Esophagus squamous epithelium (tissue), 5 donors: Measurements from ENCODE around the gene TMEM72. TPM values are rescaled to one million over a fixed set of nuclear protein-coding genes. Genes with fewer than 3 reads are reported as not detected.

ENCODE experiments used
- DNase-seq: peaks from one replicate; lab custom pipeline; 2025; lab: John Stamatoyannopoulos, UW
- H3K27ac ChIP-seq, 4 donors: fragments of 200-600 bp; sonication (generic); one replicate each; pipeline ENCODE4 v1.5.1; 2016 to 2019; ENCODE audit warnings: mild to moderate bottlenecking in 1 of 4
- H3K27me3 ChIP-seq, 4 donors: fragments of 200-600 bp; sonication (generic); 1 replicate in 3 of 4; 2 replicates in 1 of 4; pipeline versions ENCODE4 v1.5.1 to v1.6.0; 2017 to 2021; ENCODE audit warnings: antibody characterized with exemption in 1 of 4
- H3K36me3 ChIP-seq, 3 donors: fragments of 200-600 bp; sonication (generic); one replicate each; pipeline ENCODE4 v1.5.1; 2016 to 2019
- H3K4me1 ChIP-seq, 3 donors: fragments of 200-600 bp; sonication (generic); one replicate each; pipeline ENCODE4 v1.5.1; 2017 to 2019
- H3K4me3 ChIP-seq, 4 donors: fragments of 200-600 bp; sonication (generic); 1 replicate in 3 of 4; 2 replicates in 1 of 4; pipeline ENCODE4 v1.5.1; 2016 to 2019; ENCODE audit warnings: mild to moderate bottlenecking in 2 of 4, moderate library complexity in 1 of 4
- H3K9me3 ChIP-seq, 3 donors: fragments of 200-600 bp; sonication (generic); one replicate each; pipeline ENCODE4 v1.5.1; 2016 to 2019
- CTCF ChIP-seq, 6 experiments: fragments of 450-650 bp in 4 of 6; fragments of 200-600 bp in 2 of 6; sonication (generic) in 2 of 6; IDR thresholded peaks; one replicate each; pipeline ENCODE4 v1.5.1; 2016 to 2019; ENCODE audit warnings: antibody characterized with exemption in 6 of 6, mild to moderate bottlenecking in 4 of 6, moderate library complexity in 4 of 6
- POLR2A ChIP-seq, 4 donors: fragments of 450-650 bp; IDR thresholded peaks; one replicate each; pipeline ENCODE4 v1.6.1; 2017; ENCODE audit warnings: antibody characterized with exemption in 4 of 4, mild to moderate bottlenecking in 4 of 4, moderate library complexity in 3 of 4
- WGBS, 2 donors: methylation state at CpG; one replicate each; pipeline ENCODE4 v1.1.5; 2018; 5-methylcytosine and 5-hydroxymethylcytosine counted together
- intact Hi-C: fragments of 100-400 bp; cut with DNase I; formaldehyde crosslinking; loops from one replicate; pipeline ENCODE4 v1.15.0; 2022
- total RNA-seq, 4 donors: library from RNA; depleted of rRNA; stranded (reverse); fragments of >200 nt; gene quantifications; one replicate each; pipeline ENCODE4 v1.1.0, GENCODE V29; 2016
- donor health status: DM: yes; HTN: yes; CAD: no.

Gene TMEM72
- total RNA-seq, 4 donors from 2014 or later = not detected

GRCh38 chr10:44917848-44918247 lies 6.7 kb downstream of the TMEM72 start:
- no peaks in the 10 kb centered on the region for H3K36me3 ChIP-seq
- H3K27me3 ChIP-seq = no peaks in the 10 kb centered on the region
- DNase-seq = no peak
- TF ChIP-seq CTCF (IDR thresholded peaks at IDR 0.05) (no peak), POLR2A (IDR thresholded peaks at IDR 0.05) (no peak)
- no peak overlapping the region for H3K27ac ChIP-seq
- intact Hi-C loops = no loop called here
- H3K9me3 ChIP-seq = no peaks in the 10 kb centered on the region
- H3K4me1 ChIP-seq = no peaks in the 10 kb centered on the region
- H3K4me3 ChIP-seq = no peak overlapping the region
- 66 to 67% methylated on average over 3 of the region's 3 CpGs for WGBS, 2 donors

GRCh38 chr10:44920252-44920651 lies 9.1 kb downstream of the TMEM72 start:
- no peak for DNase-seq
- intact Hi-C loops = no loop called here
- no peaks in the 10 kb centered on the region for H3K36me3 ChIP-seq
- H3K4me3 ChIP-seq = no peak overlapping the region
- no peaks in the 10 kb centered on the region for H3K4me1 ChIP-seq
- no peak overlapping the region for H3K27ac ChIP-seq
- TF ChIP-seq POLR2A (IDR thresholded peaks at IDR 0.05) = no peak
- TF ChIP-seq CTCF (IDR thresholded peaks at IDR 0.05) = no peak
- WGBS, 2 donors = 67 to 88% methylated on average over 2 to 3 of the region's 3 CpGs
- H3K27me3 ChIP-seq = no peaks in the 10 kb centered on the region
- H3K9me3 ChIP-seq = no peaks in the 10 kb centered on the region

GRCh38 chr10:44921061-44921460 lies 9.9 kb downstream of the TMEM72 start:
- Histone ChIP-seq H3K27me3 (no peaks in the 10 kb centered on the region), H3K27ac (no peak overlapping the region), H3K4me3 (no peak overlapping the region), H3K9me3 (no peaks in the 10 kb centered on the region), H3K4me1 (no peaks in the 10 kb centered on the region), H3K36me3 (no peaks in the 10 kb centered on the region)
- WGBS, 2 donors = 80 to 81% methylated on average over 5 of the region's 5 CpGs
- DNase-seq = no peak
- TF ChIP-seq CTCF (IDR thresholded peaks at IDR 0.05) (no peak), POLR2A (IDR thresholded peaks at IDR 0.05) (no peak)
- intact Hi-C loops = no loop called here

- WGBS, 2 donors = 96% methylated on average over 2 of the region's 3 CpGs; no CpG with 5 or more reads in 1 of the 2 donors
- intact Hi-C loops = no loop called here
- H3K27me3 ChIP-seq = no peaks in the 10 kb centered on the region
- no peaks in the 10 kb centered on the region for H3K4me1 ChIP-seq
- H3K9me3 ChIP-seq = no peaks in the 10 kb centered on the region
- no peak overlapping the region for H3K27ac ChIP-seq
- TF ChIP-seq POLR2A (IDR thresholded peaks at IDR 0.05) (no peak), CTCF (IDR thresholded peaks at IDR 0.05) (no peak)
- H3K4me3 ChIP-seq = no peak overlapping the region
- DNase-seq = no peak
- H3K36me3 ChIP-seq = no peaks in the 10 kb centered on the region
Measured at GRCh38 chr10:44921506-44921905, 10.4 kb downstream of the TMEM72 start.

GRCh38 chr10:44922021-44922420 lies 10.9 kb downstream of the TMEM72 start:
- no peak for DNase-seq
- H3K9me3 ChIP-seq = no peaks in the 10 kb centered on the region
- H3K27me3 ChIP-seq = no peaks in the 10 kb centered on the region
- 87 to 96% methylated on average over 3 to 5 of the region's 5 CpGs for WGBS, 2 donors
- H3K4me3 ChIP-seq = no peak overlapping the region
- TF ChIP-seq CTCF (IDR thresholded peaks at IDR 0.05) (no peak), POLR2A (IDR thresholded peaks at IDR 0.05) (no peak)
- H3K4me1 ChIP-seq = no peaks in the 10 kb centered on the region
- intact Hi-C loops = no loop called here
- H3K27ac ChIP-seq = no peak overlapping the region
- H3K36me3 ChIP-seq = no peaks in the 10 kb centered on the region
